ENCODE measurements around the gene FAM168A. TPM values are rescaled to one million over a fixed set of nuclear protein-coding genes. Genes with fewer than 3 reads are reported as not detected.

Gene FAM168A
- total and polyA plus RNA-seq, 10 of the 15 experiments (the other 5 are each of a cell fraction or from before 2014, with no cell fraction given) = 1.7 to 20.0 (median 10.0) TPM

- SMC1A ChIA-PET (ENCODE audit: uncharacterized antibody, unreplicated experiment) = no interaction called here
Measured at GRCh38 chr11:73495731-73496130, 102.2 kb downstream of the FAM168A start.

More at GRCh38 chr11:73495731-73496130, 102.2 kb downstream of the FAM168A start:
- DNase-seq (ENCODE audit: low read depth, low spot score) (no peak), ATAC-seq (no peak), FAIRE-seq (no peak)
- no TSS peak for BruUV-seq (replicated peaks)
- no peaks in the 10 kb centered on the region for H3K4me1 ChIP-seq (ENCODE audit: control insufficient read depth, insufficient read depth, low read length)
- 96% methylated on average over 2 of the region's 2 CpGs for WGBS (ENCODE audit: insufficient coverage, insufficient replicate concordance, low lambda C conversion rate, missing lambda C conversion rate)
- no peak overlapping the region for H2AFZ ChIP-seq (ENCODE audit: control insufficient read depth, low read depth, low read length)
- CTCF ChIA-PET = no interaction called here
- POLR2A ChIA-PET = no interaction called here
- H4K20me1 ChIP-seq (ENCODE audit: control insufficient read depth, insufficient read depth) = no peaks in the 10 kb centered on the region
- H3K9ac ChIP-seq (ENCODE audit: control insufficient read depth, insufficient read depth, low read length) = no peak overlapping the region
- H3K27me3 ChIP-seq (replicated peaks in 1 of 2; ENCODE audit: control insufficient read depth in 2 of 2, insufficient read depth in 2 of 2, low read length in 1 of 2) = no peaks in the 10 kb centered on the region
- H3K9me3 ChIP-seq (replicated peaks; ENCODE audit: control insufficient read depth, insufficient read depth, low read length) = peaks cover 3% of the 10 kb centered on the region; the same call in 1 of the 3 replicates
- H3K4me2 ChIP-seq (ENCODE audit: control insufficient read depth, insufficient read depth) = no peak overlapping the region
- H3K27ac ChIP-seq (ENCODE audit: control insufficient read depth, insufficient read depth) = no peak overlapping the region
- no peak for TF ChIP-seq SUZ12 (IDR thresholded peaks at IDR 0.05; ENCODE audit: unreplicated experiment)
- no peak for TF ChIP-seq RB1 (IDR thresholded peaks at IDR 0.05; ENCODE audit: borderline replicate concordance)
- TF ChIP-seq MAX (IDR thresholded peaks at IDR 0.05; ENCODE audit: low read depth, low read length) = no peak
- no peak for TF ChIP-seq DPF2 (IDR thresholded peaks at IDR 0.05)
- TF ChIP-seq SREBF2 (IDR thresholded peaks at IDR 0.05; ENCODE audit: low read length) = no peak
- no peak for TF ChIP-seq CHD2 (IDR thresholded peaks at IDR 0.05; ENCODE audit: borderline replicate concordance, low read depth, low read length)
- no peak for TF ChIP-seq NFYA (IDR thresholded peaks at IDR 0.05; ENCODE audit: borderline replicate concordance, low read depth, low read length)
- no peak for TF ChIP-seq RELB (IDR thresholded peaks at IDR 0.05; ENCODE audit: low read depth)
- TF ChIP-seq SPI1 (IDR thresholded peaks at IDR 0.05; ENCODE audit: borderline replicate concordance, insufficient read depth, low read depth, low read length) = no peak
- TF ChIP-seq SIX5 (IDR thresholded peaks at IDR 0.05; ENCODE audit: low read depth, low read length, severe bottlenecking) = no peak
- no peak for TF ChIP-seq CREM (IDR thresholded peaks at IDR 0.05; ENCODE audit: low read depth)
- no peaks in the 10 kb centered on the region for H3K79me2 ChIP-seq (ENCODE audit: control insufficient read depth, insufficient read depth, low read length)
- in situ Hi-C loops (cut with MboI) (no loop called here), intact Hi-C loops (cut with micrococcal nuclease; ENCODE audit: unreplicated experiment) (no loop called here)
- RAD21 ChIA-PET (ENCODE audit: unreplicated experiment) = no interaction called here
- H3K36me3 ChIP-seq (ENCODE audit: control insufficient read depth in 2 of 2, insufficient read depth in 2 of 2, low read length in 1 of 2) = no peaks in the 10 kb centered on the region
- no peak overlapping the region for H3K4me3 ChIP-seq
